ENCODE results near the gene ACVR1.

ACVR1 gene

DNA sequence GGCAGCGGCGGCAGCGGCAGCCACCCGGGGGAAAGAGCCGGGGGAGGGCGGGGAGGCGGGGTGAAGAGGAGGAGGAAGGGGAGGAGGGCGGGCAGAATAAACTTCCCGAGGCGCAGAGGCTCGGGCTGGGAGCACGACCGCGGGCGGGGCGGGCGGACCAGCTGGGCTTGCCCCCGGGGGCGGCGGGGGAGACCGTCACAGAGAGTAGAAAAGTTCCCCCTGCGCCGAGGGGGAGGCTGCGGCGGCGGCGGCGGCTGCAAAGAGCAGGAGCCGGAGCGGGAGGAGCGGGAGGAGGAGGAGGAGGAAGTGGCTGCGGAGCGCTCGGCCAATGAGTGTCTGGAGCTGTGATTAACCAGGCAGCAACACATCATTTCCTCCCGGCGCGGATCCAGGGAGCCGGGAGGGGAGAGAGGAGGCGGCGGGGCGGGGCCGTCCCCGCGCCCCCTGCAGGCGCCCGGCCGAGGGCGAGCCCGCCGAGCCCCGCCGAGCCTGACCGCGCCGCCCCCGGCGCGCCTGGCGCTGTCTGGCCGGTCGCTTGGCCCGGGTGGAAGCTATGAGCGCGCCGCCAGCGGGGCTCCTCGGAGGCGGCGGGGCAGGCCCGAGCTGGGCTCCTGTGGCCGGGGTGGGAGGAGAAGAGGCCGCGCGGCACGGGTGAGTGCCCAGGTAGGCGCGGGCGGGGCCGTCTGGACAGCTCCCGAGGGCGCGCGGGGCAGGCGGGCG lies at the start of gene ACVR1:
Gene ACVR1, minus strand, starts transcription at position 265 of the 720 bp plus-strand sequence. CDS start 76,837 bp downstream, outside the sequence.
- peak; percentile 58 to 60 for DNase-seq (ENCODE audit: extremely low read depth in 1 of 2, low read depth in 1 of 2)

DNA sequence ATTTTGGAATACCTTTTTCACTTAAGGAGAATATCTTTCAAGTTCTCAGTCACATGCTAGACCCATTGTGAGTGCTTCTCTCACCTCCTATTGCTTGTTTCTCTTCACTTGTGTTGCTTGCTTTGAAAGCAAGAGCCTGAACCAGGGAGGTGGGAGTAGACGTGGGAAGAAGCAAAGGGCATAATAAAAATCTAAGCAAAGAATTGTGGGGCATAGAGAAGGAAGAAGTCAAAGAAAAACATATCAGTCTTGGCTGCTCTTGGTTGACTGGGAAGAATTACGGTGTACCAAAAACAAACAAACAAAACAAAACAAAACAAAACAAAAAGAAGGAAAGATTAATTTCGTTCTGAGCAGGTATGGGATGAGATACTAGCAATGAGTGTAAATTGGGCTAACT lies 48.9 kb upstream of the ACVR1 start:
- no peak for DNase-seq (ENCODE audit: extremely low read depth in 1 of 2, low read depth in 1 of 2)

DNA sequence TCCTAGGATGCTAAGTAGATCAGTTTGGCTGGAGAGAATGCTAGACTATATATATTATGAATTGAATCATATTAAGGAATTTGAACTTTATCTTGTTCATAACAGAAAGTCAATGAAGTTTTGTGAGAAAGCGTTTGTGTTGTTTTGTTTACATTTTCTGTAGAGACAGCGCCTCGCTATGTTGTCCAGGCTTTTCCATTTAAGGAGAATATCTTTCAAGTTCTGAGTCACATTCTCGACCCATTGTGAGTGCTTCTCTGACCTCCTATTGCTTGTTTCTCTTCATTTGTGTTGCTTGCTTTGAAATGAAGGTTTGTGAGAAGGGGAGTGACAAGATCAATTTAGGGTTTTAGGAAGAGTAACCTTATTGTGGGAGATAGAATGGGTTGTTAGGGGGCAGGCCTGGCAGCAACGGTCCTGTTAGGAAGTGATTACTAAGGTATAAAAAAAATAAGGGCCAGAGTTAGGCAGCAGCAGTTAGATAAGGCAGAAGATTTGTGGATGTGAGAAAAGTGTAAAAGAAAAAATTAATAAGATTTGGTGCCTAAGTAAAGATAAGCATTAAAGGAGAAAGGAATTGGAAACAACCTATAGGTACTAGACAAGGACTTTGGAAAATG lies 47.6 kb upstream of the ACVR1 start:
- no peak for DNase-seq (ENCODE audit: extremely low read depth in 1 of 2, low read depth in 1 of 2)

DNA sequence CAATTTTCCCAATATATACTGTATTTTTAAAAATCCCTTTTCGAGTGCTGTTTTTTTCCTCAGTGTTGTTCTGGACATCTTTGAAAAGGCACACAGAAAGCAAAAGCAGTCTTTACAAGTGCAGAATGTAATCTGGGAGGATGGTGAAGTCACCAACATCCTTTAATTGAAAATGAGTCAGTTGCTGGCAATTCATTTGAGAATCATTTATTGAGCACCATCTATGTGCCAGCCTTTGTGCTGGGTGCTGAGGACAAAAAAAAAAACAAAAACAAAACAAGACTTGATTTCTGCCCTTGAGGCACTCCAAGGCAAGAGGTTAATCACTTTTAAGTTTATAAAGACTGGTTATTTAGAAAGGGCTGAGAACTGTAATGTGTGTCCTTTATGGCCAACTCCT lies 46.7 kb upstream of the ACVR1 start:
- DNase-seq (ENCODE audit: extremely low read depth in 1 of 2, low read depth in 1 of 2) = no peak

DNA sequence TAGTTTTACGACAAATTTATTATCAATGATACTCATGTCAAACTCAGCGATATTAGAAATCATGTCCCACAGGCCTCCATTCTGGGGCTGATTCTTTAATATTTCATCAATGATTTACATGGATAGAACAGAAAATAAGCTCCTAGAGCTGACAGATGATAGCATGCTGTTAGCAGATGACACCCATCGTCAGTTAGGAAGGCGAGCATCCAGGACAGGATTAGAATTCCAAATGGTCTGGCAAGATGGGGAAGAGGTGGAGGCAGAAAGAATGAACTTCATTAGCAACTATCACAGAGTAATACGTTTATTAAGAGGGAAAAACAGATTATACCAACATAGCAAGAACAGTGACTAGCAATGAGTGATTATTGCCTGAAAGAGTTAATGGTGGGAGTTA lies 46.2 kb upstream of the ACVR1 start:
- DNase-seq (ENCODE audit: extremely low read depth in 1 of 2, low read depth in 1 of 2) = no peak

DNA sequence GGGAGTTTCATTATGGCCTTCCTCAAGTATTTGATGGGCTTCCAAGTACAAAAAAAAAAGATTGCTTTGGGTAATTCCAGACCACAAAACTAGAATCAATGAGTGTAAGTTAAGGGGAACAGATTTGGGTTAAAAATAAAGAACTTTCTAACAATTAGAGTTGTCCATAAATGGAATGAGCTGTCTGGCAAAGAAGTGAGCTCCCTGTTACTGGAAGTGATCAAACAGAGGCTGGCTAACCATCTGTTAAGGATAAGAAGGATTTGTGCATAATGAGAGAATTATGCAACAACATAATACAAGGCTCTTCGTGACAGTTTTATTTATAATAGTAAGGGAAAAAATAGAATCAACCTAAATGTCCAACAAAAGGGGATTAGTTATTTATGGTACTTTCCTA lies 44.6 kb upstream of the ACVR1 start:
- DNase-seq (ENCODE audit: extremely low read depth in 1 of 2, low read depth in 1 of 2) = no peak

DNA sequence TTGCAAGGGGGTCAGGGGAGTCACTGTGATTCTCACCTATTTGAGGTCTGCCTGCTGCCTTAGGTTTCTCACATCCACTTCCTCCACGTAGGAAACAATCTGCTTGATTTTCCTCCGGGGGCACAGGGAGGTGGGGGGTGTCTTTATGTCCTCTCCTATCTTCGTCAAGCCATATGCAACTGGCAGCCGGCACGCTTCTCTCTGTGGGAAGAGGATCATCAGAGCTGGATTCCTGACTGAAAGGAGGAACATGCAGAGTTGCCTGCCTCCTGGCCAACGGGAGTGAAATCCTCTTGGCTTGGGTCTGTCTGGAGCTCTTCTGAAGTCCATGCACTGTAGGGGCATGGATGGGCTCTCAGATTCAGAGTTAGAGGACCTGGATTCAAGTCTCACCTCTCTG lies 43.1 kb upstream of the ACVR1 start:
- DNase-seq (ENCODE audit: extremely low read depth in 1 of 2, low read depth in 1 of 2) = no peak

DNA sequence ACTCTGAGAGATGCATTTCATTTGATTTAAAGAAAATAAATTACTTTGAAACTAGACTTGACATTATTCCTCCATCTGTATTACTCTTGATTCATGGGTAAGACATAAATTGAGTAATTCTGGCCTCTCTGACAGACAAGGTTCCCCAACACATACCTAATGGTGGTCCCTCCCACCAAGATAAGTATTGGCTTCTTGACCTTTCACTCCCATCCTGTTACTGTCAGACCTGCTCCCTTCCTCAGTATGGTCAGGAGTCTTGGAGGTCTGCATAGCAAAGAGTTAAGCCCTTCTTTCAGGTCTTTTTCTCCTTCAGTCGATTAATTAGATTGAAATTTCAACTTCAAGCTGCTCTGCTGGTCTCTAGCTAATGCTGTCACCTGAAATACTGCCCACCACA lies 42.2 kb upstream of the ACVR1 start:
- no peak for DNase-seq (ENCODE audit: extremely low read depth in 1 of 2, low read depth in 1 of 2)

DNA sequence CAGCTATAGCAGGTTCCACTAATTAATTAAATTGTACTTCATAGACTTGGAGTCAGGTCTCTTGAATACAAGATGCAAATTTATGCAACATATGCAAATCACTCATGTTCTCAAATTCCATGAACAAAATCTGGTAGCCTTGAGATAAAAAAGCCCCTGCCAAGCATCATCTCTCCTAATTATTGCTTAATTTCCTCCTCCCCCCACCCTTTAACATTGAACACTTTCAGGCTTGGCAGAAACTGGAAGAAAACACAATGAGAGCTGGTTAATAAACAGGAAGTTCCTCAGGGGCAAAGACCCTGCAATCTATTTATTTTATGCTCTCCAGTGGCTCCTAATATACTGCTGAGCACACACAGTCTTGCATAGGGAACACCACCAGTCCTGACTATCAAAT lies 35.6 kb upstream of the ACVR1 start:
- no peak for DNase-seq (ENCODE audit: extremely low read depth in 1 of 2, low read depth in 1 of 2)

DNA sequence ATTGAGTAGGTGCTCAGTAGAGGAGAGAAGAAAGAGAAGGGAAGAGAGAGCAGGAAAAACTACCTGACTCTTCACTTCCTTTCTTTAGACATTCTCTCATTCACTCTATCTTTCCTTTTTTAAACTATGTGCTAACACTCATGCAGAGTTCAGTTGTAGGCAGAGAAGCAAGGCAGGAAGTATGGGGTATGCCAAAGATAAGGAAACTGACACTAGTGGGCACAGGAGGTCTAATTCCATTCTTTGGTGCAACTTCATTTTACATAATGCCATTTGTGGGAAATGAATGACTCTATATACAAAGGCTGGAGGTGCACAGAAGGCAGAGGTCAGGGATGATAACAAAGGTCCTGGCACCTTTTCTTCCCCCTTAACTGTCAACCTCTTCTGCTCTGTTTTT lies 35.1 kb upstream of the ACVR1 start:
- no peak for DNase-seq (ENCODE audit: extremely low read depth in 1 of 2, low read depth in 1 of 2)

DNA sequence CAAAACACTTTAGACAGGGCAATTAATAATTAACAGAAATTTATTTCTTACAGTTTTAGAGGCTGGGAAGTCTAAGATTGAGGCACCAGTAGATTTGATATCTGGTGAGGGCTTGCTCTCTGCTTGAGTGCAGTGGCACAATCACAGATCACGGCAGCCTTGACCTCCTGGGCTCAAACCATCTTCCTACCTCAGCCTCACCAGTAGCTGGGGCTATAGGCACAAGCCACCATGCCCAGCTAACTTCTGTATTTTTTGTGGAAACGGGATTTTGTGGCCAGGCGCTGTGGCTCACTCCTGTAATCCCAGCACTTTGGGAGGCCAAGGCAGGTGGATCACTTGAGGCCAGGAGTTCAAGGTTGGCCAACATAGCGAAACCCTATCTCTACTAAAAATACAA lies 29.0 kb upstream of the ACVR1 start:
- no peak for DNase-seq (ENCODE audit: extremely low read depth in 1 of 2, low read depth in 1 of 2)

DNA sequence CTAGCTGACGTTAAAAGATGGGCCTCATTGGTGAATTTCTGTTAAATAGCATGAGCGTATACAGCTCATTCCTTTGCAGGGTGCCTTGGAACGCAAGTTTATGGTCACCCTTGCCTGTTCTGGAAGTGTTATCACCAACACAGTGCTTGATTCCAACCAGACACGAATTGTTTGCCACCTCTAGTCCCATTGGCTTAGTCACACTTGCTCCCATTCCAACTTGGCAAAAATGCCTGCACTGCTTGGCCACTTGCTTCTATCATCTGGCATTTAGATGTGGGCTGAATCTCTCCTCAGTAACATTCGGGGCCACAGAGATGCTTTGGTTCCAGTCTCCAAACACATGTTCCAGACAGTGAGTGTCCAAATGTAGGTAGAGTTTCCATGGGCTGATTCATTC lies 27.5 kb upstream of the ACVR1 start:
- DNase-seq (ENCODE audit: extremely low read depth in 1 of 2, low read depth in 1 of 2) = no peak

DNA sequence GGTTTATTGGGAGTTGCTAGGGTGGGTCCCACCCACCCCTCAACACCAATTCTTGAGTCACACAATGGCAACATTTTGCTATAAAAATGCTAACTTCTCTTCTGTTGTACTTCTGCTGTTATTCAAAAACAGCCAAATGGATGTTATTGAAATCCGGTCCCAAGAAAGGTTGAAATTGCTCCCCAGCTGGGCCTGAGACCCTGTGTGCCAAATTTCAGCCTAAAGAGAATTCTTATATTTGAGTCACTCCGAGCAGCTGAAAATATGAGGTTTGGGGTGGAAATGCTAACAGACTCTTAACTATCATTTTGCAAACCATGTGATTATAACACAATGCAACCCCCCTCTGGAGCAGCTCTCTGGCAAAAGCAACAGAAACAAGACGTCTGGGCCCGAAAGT lies 27.0 kb upstream of the ACVR1 start:
- DNase-seq (ENCODE audit: extremely low read depth in 1 of 2, low read depth in 1 of 2) = no peak

DNA sequence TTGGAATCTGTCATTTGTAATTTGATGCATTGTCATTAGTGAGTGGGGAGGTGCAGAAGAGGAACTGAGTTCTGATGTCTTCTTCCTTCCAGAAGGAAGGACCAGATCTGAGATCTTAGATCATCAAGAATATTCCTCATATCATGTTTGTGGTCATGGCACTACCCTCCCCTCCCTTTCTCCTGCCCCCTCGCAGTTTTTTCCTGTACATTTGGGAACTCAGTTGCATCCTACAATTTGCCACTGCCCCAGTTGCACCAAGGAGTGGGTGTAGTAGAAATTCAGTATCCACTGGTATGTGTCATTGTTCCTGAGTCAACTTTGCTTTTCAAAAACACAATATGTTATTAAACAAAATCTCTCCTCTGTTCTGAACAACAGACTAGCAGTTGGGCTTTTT lies 26.6 kb upstream of the ACVR1 start:
- no peak for DNase-seq (ENCODE audit: extremely low read depth in 1 of 2, low read depth in 1 of 2)

DNA sequence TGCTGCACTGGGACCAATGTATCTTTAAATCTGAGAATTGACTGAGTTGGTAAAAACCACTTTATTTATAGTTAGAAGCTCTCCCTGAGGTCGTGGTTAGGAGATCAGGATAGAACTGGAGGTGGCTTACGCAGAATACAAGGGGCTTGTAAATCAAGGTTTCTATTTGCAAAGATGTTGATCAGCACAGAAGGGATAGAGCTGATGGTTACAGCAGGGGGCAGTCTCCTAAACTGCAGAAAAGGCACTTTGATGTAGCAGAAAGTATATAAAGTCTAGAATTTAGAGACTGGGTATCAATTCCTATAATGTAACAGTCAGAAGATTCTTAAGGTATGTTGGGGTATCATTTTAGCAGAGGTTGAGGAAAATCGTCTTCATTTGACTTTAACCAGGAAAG lies 25.2 kb upstream of the ACVR1 start:
- DNase-seq (ENCODE audit: extremely low read depth in 1 of 2, low read depth in 1 of 2) = no peak

DNA sequence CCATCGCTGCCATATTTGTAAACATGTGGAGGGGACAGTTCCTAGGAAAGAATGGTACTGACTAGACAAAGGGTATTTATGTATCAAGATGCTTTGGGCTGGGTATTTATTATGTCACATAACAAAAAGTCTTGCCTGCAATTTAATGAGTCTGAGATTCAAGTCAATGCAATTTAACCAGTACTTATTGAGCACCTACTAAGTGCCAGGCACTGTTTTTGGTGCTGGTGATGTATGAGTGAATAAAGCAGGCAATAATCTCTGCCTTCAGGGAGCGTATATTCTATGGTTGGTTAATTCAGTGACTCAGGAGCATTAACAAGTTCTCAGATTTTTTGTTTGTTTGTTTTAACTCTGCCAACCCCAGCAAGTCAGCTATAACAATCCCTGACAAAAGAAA lies 24.6 kb upstream of the ACVR1 start:
- DNase-seq (ENCODE audit: extremely low read depth in 1 of 2, low read depth in 1 of 2) = no peak

DNA sequence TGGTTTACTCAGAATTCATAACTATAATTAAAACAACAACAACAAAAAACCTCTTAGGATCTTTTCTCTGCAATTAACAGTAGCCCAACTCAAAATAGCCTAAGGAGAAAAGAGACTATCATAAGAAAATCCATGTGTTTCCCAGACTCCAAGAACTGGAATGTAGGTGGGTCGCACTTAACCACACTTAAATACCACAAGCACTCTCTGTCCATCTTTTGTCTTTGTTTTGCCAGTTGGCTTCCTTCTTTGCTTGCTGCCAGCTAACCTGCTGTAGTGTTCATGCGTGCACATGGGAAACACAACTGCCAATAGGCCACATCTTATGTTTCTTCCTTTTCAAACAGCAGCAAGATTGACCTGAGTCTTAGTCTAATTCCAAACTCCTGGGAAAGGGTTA lies 24.1 kb upstream of the ACVR1 start:
- DNase-seq (ENCODE audit: extremely low read depth in 1 of 2, low read depth in 1 of 2) = no peak

DNA sequence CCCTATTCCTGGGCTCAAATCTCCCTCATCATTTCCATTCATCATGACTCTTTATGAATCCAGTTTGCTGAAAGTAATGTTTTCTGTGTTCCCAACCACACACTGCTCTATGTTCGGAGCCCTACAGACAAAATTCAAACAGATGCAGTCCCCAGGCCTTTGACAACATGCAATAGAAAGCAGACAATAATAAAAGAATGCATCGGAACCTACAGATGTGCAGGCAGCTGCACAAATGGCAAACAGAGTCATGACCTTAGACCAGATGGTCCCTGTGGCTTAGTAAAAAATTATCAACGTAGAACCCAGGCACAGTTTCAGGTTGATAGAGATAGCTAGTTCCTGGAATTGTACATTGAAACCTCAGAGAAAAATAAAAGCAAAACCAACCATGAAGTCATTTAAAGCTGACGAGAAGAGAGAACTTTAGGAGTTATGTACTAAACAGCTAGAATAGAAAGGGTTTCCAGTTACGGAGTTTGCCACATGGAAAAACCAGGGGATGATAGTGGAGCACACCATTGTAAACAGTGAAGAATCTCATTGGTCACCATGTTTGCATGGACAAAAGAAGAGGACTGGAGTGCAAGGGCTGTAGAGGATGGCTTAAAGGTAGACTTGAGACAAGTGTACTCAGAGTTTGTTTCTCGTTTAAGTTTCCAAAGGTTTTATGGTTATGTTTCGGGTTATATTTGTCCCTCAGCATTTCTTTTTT lies 23.2 kb upstream of the ACVR1 start:
- no peak for DNase-seq (ENCODE audit: extremely low read depth in 1 of 2, low read depth in 1 of 2)

DNA sequence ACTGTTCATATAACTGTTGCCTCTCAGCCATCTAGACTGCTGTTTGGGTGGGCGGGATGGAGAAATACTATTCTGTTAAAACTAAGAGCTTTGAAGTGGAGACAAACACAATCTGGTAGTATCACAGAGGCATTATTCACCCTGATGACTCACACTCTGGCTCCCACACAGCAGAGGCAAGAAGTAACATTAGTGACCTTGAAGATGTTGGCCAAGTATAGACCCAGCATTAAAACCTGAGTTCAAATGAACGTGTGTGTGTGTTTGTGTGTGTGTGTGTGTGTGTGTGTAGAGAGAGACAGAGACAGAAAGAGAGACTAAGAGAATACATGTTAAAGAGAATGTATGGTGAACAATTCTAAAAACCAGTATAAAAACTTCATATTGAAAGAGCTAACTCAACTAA lies 22.5 kb upstream of the ACVR1 start:
- DNase-seq (ENCODE audit: extremely low read depth in 1 of 2, low read depth in 1 of 2) = no peak

DNA sequence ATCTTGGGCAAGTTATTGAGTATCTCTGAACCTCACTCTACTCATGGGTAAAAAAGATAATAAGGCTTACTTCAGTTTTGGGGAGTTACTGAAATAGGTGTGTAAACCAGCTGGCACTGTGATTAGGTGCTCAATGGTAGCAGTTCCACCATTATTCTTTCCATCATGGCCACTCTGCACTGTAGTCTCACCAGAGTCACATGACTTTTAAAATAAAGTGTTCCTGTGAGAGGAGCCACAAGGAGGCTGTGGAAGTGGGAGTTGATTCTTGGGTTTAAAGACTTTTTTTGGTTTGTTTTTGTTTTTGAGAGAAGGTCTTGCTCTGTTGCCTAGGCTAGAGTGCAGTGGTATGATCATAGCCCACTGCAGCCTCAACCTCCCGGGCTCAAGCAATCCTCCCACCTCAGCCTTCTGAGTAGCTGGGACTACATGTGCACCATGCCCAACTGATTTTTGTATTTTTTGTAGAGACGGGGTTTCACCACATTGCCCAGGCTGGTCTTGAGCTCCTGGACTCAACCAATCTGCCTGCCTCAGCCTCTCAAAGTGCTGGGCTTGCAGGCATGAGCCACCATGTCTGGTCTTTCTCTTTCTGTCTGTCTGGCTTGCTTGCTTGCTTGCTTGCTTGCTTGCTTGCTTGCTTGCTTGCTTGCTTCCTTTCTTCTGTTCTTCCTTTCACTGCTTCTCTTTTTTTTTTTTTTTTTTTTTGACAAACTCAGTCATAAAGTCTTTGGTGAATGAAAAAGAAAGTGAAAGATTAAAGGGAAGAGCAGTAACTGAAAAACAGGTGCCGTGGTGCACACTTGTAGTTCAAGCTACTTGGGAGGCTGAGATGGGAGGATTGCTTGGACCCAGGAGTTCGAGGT lies 21.2 kb upstream of the ACVR1 start:
- DNase-seq (ENCODE audit: extremely low read depth in 1 of 2, low read depth in 1 of 2) = no peak

DNA sequence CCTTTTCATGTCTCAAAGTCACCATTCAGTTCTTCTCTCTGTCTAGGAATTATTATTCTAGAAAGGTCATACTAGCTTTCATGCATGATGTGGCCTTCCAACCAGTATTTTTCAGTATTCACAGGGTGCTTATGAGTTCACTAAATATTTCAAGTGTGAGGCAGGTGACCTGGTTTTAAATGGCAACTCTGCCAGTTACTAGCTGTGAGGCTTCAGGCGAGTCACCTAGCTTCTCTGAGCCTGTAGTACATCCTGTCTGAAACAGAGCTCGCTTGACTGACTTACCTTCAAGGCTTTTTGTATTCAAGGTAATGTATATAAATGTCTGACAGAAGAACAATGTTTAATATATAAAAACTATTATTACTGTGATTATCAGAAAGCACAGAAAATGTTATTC lies 19.4 kb upstream of the ACVR1 start:
- no peak for DNase-seq (ENCODE audit: extremely low read depth in 1 of 2, low read depth in 1 of 2)

All from activated CD8-positive, alpha-beta memory T cell treated with anti-CD3 and anti-CD28 coated beads for 1 hour (primary cell).